Measurements from ENCODE around the gene SMIM32. TPM values are rescaled to one million over a fixed set of nuclear protein-coding genes. Genes with fewer than 3 reads are reported as not detected.

SMIM32 gene
- total RNA-seq, 1 experiment from 2014 or later = 0.66 TPM

GRCh38 chr5:136146201-136146600 is 46.8 kb downstream of the SMIM32 start:
- Histone ChIP-seq H3K4me1 (peaks cover 83% of the 10 kb centered on the region), H3K9me3 (no peaks in the 10 kb centered on the region), H3K27me3 (replicated peaks; ENCODE audit: control insufficient read depth, insufficient read depth, low read length) (no peaks in the 10 kb centered on the region), H3K36me3 (ENCODE audit: control insufficient read depth, insufficient read depth, low read length) (no peaks in the 10 kb centered on the region), H3K4me3 (ENCODE audit: low read depth, low read length) (no peak overlapping the region)
- CTCF ChIA-PET = no interaction called here
- no peak overlapping the region for H3K4me3 Mint-ChIP-seq (ENCODE audit: unreplicated experiment)
- no peak overlapping the region for H3K27ac Mint-ChIP-seq (ENCODE audit: unreplicated experiment)
- H3K4me1 Mint-ChIP-seq (ENCODE audit: low read depth, unreplicated experiment) = peaks cover 38% of the 10 kb centered on the region
- POLR2A ChIA-PET = no interaction called here
- TF ChIP-seq CTCF (IDR thresholded peaks at IDR 0.05; ENCODE audit: insufficient read depth in 1 of 2, low read depth in 1 of 2, low read length in 1 of 2, severe bottlenecking in 1 of 2, unreplicated experiment in 1 of 2) = no peak
- H3K27me3 Mint-ChIP-seq (ENCODE audit: insufficient read depth, unreplicated experiment) = no peaks in the 10 kb centered on the region
- no peaks in the 10 kb centered on the region for H3K9me3 Mint-ChIP-seq (ENCODE audit: unreplicated experiment)
- peaks cover 21% of the 10 kb centered on the region for H3K36me3 Mint-ChIP-seq (ENCODE audit: insufficient read depth, unreplicated experiment)
- BruUV-seq (replicated peaks) = no TSS peak
- intact Hi-C loops (cut with micrococcal nuclease; ENCODE audit: unreplicated experiment) = no loop called here
- no peak for DNase-seq

GRCh38 chr5:136145030-136145429 is 47.9 kb downstream of the SMIM32 start:
- Histone ChIP-seq H3K27me3 (replicated peaks; ENCODE audit: control insufficient read depth, insufficient read depth, low read length) (no peaks in the 10 kb centered on the region), H3K4me3 (ENCODE audit: low read depth, low read length) (no peak overlapping the region), H3K36me3 (ENCODE audit: control insufficient read depth, insufficient read depth, low read length) (no peaks in the 10 kb centered on the region; the same call in 1 of the 2 replicates), H3K4me1 (peaks cover 75% of the 10 kb centered on the region), H3K9me3 (no peaks in the 10 kb centered on the region)
- H3K27me3 Mint-ChIP-seq (ENCODE audit: insufficient read depth, unreplicated experiment) = no peaks in the 10 kb centered on the region
- intact Hi-C loops (cut with micrococcal nuclease; ENCODE audit: unreplicated experiment) = no loop called here
- no peak for TF ChIP-seq CTCF (IDR thresholded peaks at IDR 0.05; ENCODE audit: insufficient read depth in 1 of 2, low read depth in 1 of 2, low read length in 1 of 2, severe bottlenecking in 1 of 2, unreplicated experiment in 1 of 2)
- no TSS peak for BruUV-seq (replicated peaks)
- H3K4me3 Mint-ChIP-seq (ENCODE audit: unreplicated experiment) = no peak overlapping the region
- CTCF ChIA-PET = no interaction called here
- no peak overlapping the region for H3K27ac Mint-ChIP-seq (ENCODE audit: unreplicated experiment)
- POLR2A ChIA-PET = no interaction called here
- no peaks in the 10 kb centered on the region for H3K9me3 Mint-ChIP-seq (ENCODE audit: unreplicated experiment)
- no peak for DNase-seq
- peaks cover 12% of the 10 kb centered on the region for H3K36me3 Mint-ChIP-seq (ENCODE audit: insufficient read depth, unreplicated experiment)
- peaks cover 27% of the 10 kb centered on the region for H3K4me1 Mint-ChIP-seq (ENCODE audit: low read depth, unreplicated experiment)

- H3K9me3 Mint-ChIP-seq (ENCODE audit: unreplicated experiment) = no peaks in the 10 kb centered on the region
- no peaks in the 10 kb centered on the region for H3K27me3 Mint-ChIP-seq (ENCODE audit: insufficient read depth, unreplicated experiment)
- ChIA-PET POLR2A (interaction anchor here (1.8 kb wide), 1 partner anchor 11 kb away, joined by 9 read pairs; the partner anchor contains the start of gene SMAD5), CTCF (interaction anchor here (1.0 kb wide), 1 partner anchor 39 kb away, joined by 4 read pairs; no protein-coding TSS in a partner anchor)
- H3K4me1 Mint-ChIP-seq (ENCODE audit: low read depth, unreplicated experiment) = peaks cover 20% of the 10 kb centered on the region
- Histone ChIP-seq H3K36me3 (ENCODE audit: control insufficient read depth, insufficient read depth, low read length) (no peaks in the 10 kb centered on the region; the same call in 1 of the 2 replicates), H3K4me3 (ENCODE audit: low read depth, low read length) (no peak overlapping the region), H3K27me3 (replicated peaks; ENCODE audit: control insufficient read depth, insufficient read depth, low read length) (no peaks in the 10 kb centered on the region), H3K4me1 (peaks cover 70% of the 10 kb centered on the region), H3K9me3 (no peaks in the 10 kb centered on the region)
- DNase-seq = no peak
- peaks cover 13% of the 10 kb centered on the region for H3K36me3 Mint-ChIP-seq (ENCODE audit: insufficient read depth, unreplicated experiment)
- H3K4me3 Mint-ChIP-seq (ENCODE audit: unreplicated experiment) = no peak overlapping the region
- intact Hi-C loops (cut with micrococcal nuclease; ENCODE audit: unreplicated experiment) = no loop called here
- no peak for TF ChIP-seq CTCF (IDR thresholded peaks at IDR 0.05; ENCODE audit: insufficient read depth in 1 of 2, low read depth in 1 of 2, low read length in 1 of 2, severe bottlenecking in 1 of 2, unreplicated experiment in 1 of 2)
- no TSS peak for BruUV-seq (replicated peaks)
- no peak overlapping the region for H3K27ac Mint-ChIP-seq (ENCODE audit: unreplicated experiment)
These were observed 49.2 kb downstream of the SMIM32 start for GRCh38 chr5:136143763-136144162.

All from Caco-2 (cell line).